K562 (cell line): ENCODE results near the gene ENTPD6. TPM values are rescaled to one million over a fixed set of nuclear protein-coding genes. Genes with fewer than 3 reads are reported as not detected.

ENCODE experiments used
- ATAC-seq: fragments of 200-7000 bp; cut with Tn5 transposase; 3 replicates; pipeline ENCODE4 v1.9.1; 2020; ENCODE audit warnings: moderate library complexity
- BruUV-seq: library from RNA; stranded (reverse); fragments of 400-500 nt; replicated peaks from 2 replicates; lab custom pipeline; 2021; lab: Mats Ljungman, UMichigan
- CTCF ChIA-PET: fragments of 300-600 bp; formaldehyde crosslinking; extraction: SDS; loops from one replicate; lab custom pipeline; 2021; ENCODE audit warnings: low intra/inter-chr PET ratio; lab: Yijun Ruan, JAX
- POLR2A ChIA-PET: fragments of 300-600, 350-650 bp; sonication (Branson Sonifier 250); formaldehyde crosslinking; extraction: SDS; loops from one replicate; lab custom pipeline; 2021; ENCODE audit warnings: antibody characterized with exemption, inconsistent platforms; lab: Yijun Ruan, JAX
- DNase-seq, 4 experiments: peaks; one replicate each; pipeline versions ENCODE4 v3.0.0 to v3.0.0-alpha.2; 2011 to 2018; ENCODE audit warnings: low spot score in 3 of 4, mixed read lengths in 3 of 4; ENCODE audit errors: extremely low read depth in 1 of 4
- FAIRE-seq: peaks from 2 replicates; lab custom pipeline; 2011; peaks lifted over from hg19 to GRCh38; lab: Jason Lieb, UNC
- H2AFZ ChIP-seq: 2 replicates; pipeline ENCODE4 v1.6.0; 2011; ENCODE audit warnings: low read depth, low read length, control low read depth, inconsistent platforms
- H3K27ac ChIP-seq: fragments of 200-600 bp; 3 replicates; pipeline ENCODE4 v1.8.0; 2011; ENCODE audit warnings: low read depth, mild to moderate bottlenecking, control low read depth, inconsistent platforms, low read length, moderate library complexity, mixed read lengths; ENCODE audit errors: extremely low read depth
- H3K27me3 ChIP-seq, 2 experiments: fragments of 300-600 bp in 1 of 2; 2 replicates in 1 of 2; 3 replicates in 1 of 2; pipeline versions ENCODE4 v1.6.0 to v1.8.0; 2011; ENCODE audit warnings: inconsistent platforms in 2 of 2, low read length in 2 of 2, mild to moderate bottlenecking in 1 of 2, mixed read lengths in 1 of 2, moderate library complexity in 1 of 2; ENCODE audit not compliant: control insufficient read depth in 2 of 2, insufficient read depth in 2 of 2
- H3K36me3 ChIP-seq: fragments of 300-600 bp; 3 replicates; pipeline ENCODE4 v1.8.0; 2011; ENCODE audit warnings: mild to moderate bottlenecking, low read length, inconsistent platforms; ENCODE audit not compliant: control insufficient read depth, insufficient read depth
- H3K4me1 ChIP-seq, 2 experiments: fragments of 200-600 bp in 1 of 2; replicated peaks in 1 of 2; 2 replicates in 1 of 2; 3 replicates in 1 of 2; pipeline versions ENCODE4 v1.5.1 to v1.8.0; 2011; ENCODE audit warnings: inconsistent platforms in 2 of 2, low read length in 2 of 2, mild to moderate bottlenecking in 1 of 2, mixed read lengths in 1 of 2, moderate library complexity in 1 of 2; ENCODE audit not compliant: control insufficient read depth in 2 of 2, insufficient read depth in 2 of 2
- H3K4me2 ChIP-seq: 2 replicates; pipeline ENCODE4 v1.6.1; 2011; ENCODE audit warnings: low read length, control low read depth, inconsistent platforms, mixed read lengths; ENCODE audit not compliant: insufficient read depth
- H3K4me3 ChIP-seq: fragments of 200-600 bp; sonication (generic), shearing (Covaris generic); 2 replicates; pipeline ENCODE4 v1.5.1; 2016; ENCODE audit warnings: control low read depth, inconsistent platforms
- H3K79me2 ChIP-seq: fragments of 200-600 bp; 3 replicates; pipeline ENCODE4 v1.8.0; 2011; ENCODE audit warnings: low read length, inconsistent platforms; ENCODE audit not compliant: control insufficient read depth, insufficient read depth
- H3K9ac ChIP-seq, 2 experiments: 2 replicates each; pipeline versions ENCODE4 v1.6.0 to v1.6.1; 2011; ENCODE audit warnings: low read depth in 2 of 2, low read length in 2 of 2, control low read depth in 1 of 2, inconsistent platforms in 1 of 2, mild to moderate bottlenecking in 1 of 2, mixed read lengths in 1 of 2; ENCODE audit not compliant: insufficient read depth in 1 of 2
- H3K9me1 ChIP-seq: one replicate; pipeline ENCODE4 v1.6.0; 2011; ENCODE audit warnings: inconsistent platforms, mild to moderate bottlenecking, low read length, moderate library complexity; ENCODE audit not compliant: control insufficient read depth, insufficient read depth
- H3K9me3 ChIP-seq: replicated peaks from 2 replicates; pipeline ENCODE4 v1.5.1; 2011; ENCODE audit warnings: low read depth, low read length, inconsistent platforms; ENCODE audit not compliant: control insufficient read depth, insufficient read depth
- H4K20me1 ChIP-seq: replicated peaks from 2 replicates; pipeline ENCODE4 v1.6.1; 2011; ENCODE audit warnings: low read length, inconsistent platforms, mixed read lengths; ENCODE audit not compliant: control insufficient read depth, insufficient read depth
- ARID1B ChIP-seq: fragments of 450-650 bp; IDR thresholded peaks from 2 replicates; pipeline ENCODE4 v1.6.1; 2016; ENCODE audit warnings: antibody characterized with exemption, mild to moderate bottlenecking, inconsistent platforms
- CHD2 ChIP-seq: IDR thresholded peaks from 2 replicates; pipeline ENCODE4 v1.6.1; 2011; ENCODE audit warnings: low read depth, low read length
- ETV6 ChIP-seq, 3 experiments: fragments of 150-350 bp in 1 of 3; sonication (generic) in 1 of 3; formaldehyde crosslinking in 1 of 3; IDR thresholded peaks; 2 replicates each; pipeline versions ENCODE4 v1.6.1 to v1.8.0; 2014 to 2022; ENCODE audit warnings: borderline replicate concordance in 2 of 3, low read depth in 2 of 3, antibody characterized with exemption in 1 of 3, low read length in 1 of 3, mild to moderate bottlenecking in 1 of 3, missing genetic modification reagents in 1 of 3
- MEF2D ChIP-seq: conservative IDR thresholded peaks from 2 replicates; pipeline ENCODE4 v1.6.1; 2016; ENCODE audit warnings: low read depth, missing genetic modification characterization, missing compliant biosample characterization
- TARDBP ChIP-seq: fragments of 450-650 bp; IDR thresholded peaks from 2 replicates; pipeline ENCODE4 v1.6.1; 2016
- WGBS: fragments of 100-300 bp; shearing (Covaris generic); methylation state at CpG from one replicate; pipeline ENCODE4 v1.1.6; 2016; ENCODE audit warnings: low coverage, mixed read lengths; ENCODE audit not compliant: insufficient coverage; ENCODE audit errors: missing lambda C conversion rate; 5-methylcytosine and 5-hydroxymethylcytosine counted together
- in situ Hi-C: fragments of 300-500 bp; cut with MboI; formaldehyde crosslinking; loops from 4 replicates; pipeline ENCODE4 v1.15.0; 2018; ENCODE audit warnings: inconsistent platforms, mixed read lengths
- intact Hi-C: fragments of 100-400 bp; cut with micrococcal nuclease; formaldehyde crosslinking; loops from 2 replicates; pipeline ENCODE4 v1.14.2; 2022
- polyA plus RNA-seq, 8 experiments: library from polyadenylated mRNA; depleted of rRNA in 4 of 8; stranded (reverse) in 5 of 8; unstranded in 3 of 8; fragments of >200 nt; fragmentation: Nextera tagmentation in 2 of 8; fragmentation: Illumina TruSeq in 1 of 8; extraction: Ambion mirVana in 2 of 8; extraction: Trizol in 1 of 8; gene quantifications; 2 replicates each; pipeline versions ENCODE4 v1.2.1 to v1.2.3, GENCODE V29; 2011 to 2014; ENCODE audit warnings: inconsistent platforms in 1 of 8, missing spikeins in 1 of 8
- total RNA-seq, 7 experiments: library from RNA; depleted of rRNA in 6 of 7; stranded (reverse); fragments of >200 nt in 6 of 7; fragmentation: Illumina TruSeq in 2 of 7; extraction: Trizol in 2 of 7; gene quantifications; 2 replicates each; pipeline versions ENCODE4 v1.2.1 to v1.2.3, GENCODE V29; 2011 to 2021; ENCODE audit warnings: low replicate concordance in 1 of 7
- TF ChIP-seq, protein P1 (sequence below): IDR thresholded peaks from 2 replicates; pipeline ENCODE4 v1.6.1; 2012; ENCODE audit warnings: low read depth, low read length, improper control_type of control experiment, borderline replicate concordance
- TF ChIP-seq, protein P2 (sequence below): fragments of 450-650 bp; formaldehyde crosslinking; IDR thresholded peaks from 2 replicates; pipeline ENCODE4 v1.4.0; 2020; ENCODE audit warnings: mild to moderate bottlenecking
- TF ChIP-seq, protein P3 (sequence below): fragments of 250-450 bp; sonication (Bioruptor Pico); IDR thresholded peaks from 2 replicates; pipeline ENCODE4 v1.9.0; 2021; ENCODE audit warnings: mild to moderate bottlenecking, inconsistent platforms
- TF ChIP-seq, protein P4 (sequence below): fragments of 250-450 bp; sonication (Bioruptor Pico); IDR thresholded peaks from 2 replicates; pipeline ENCODE4 v1.4.0; 2020; ENCODE audit warnings: mild to moderate bottlenecking, moderate library complexity
- TF ChIP-seq, protein P5 (sequence below): sonication (generic); formaldehyde crosslinking; IDR thresholded peaks from 2 replicates; pipeline ENCODE4 v1.8.1; 2023; ENCODE audit warnings: mild to moderate bottlenecking, missing genetic modification reagents

The ENTPD6 gene
- total and polyA plus RNA-seq, 9 of the 15 experiments (the other 6 are each of a cell fraction or from before 2014, with no cell fraction given) = 0.82 to 36.8 (median 22.4) TPM

DNA sequence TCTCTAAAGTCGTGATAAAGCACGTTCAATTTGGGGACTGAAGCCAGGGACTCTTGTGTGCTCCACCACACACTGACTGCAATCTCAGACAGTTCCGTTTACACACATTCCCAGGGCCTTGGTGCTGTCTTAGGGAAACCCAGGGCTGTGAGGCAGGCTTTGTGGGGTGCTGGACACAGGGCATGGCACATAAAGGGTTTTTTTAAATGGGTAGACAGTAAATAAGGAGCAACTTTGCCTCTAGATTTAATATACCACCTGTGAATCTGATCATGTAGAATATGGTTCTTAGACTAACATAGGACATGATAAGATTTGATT, 2.3 kb downstream of the ENTPD6 start:
- no peak for DNase-seq
- intact Hi-C loops = loop anchor here (5.0 kb wide), 1 partner anchor 49 kb away; the partner anchor contains the start of gene PYGB
- Histone ChIP-seq H3K27ac (no peak overlapping the region), H3K79me2 (peaks cover 30% of the 10 kb centered on the region), H3K9ac (no peak overlapping the region), H3K4me1 (peaks cover 7 to 22% of the 10 kb centered on the region in 2 experiments; a peak in 4 of 5 replicates), H3K9me1 (peaks cover 2% of the 10 kb centered on the region), H3K36me3 (peaks cover 2% of the 10 kb centered on the region; the same call in 1 of the 3 replicates), H3K4me2 (no peak overlapping the region), H3K4me3 (no peak overlapping the region), H3K9me3 (no peaks in the 10 kb centered on the region), H4K20me1 (peaks cover 10% of the 10 kb centered on the region), H2AFZ (no peak overlapping the region), H3K27me3 (no peaks in the 10 kb centered on the region)
- ChIA-PET CTCF (no interaction called here), POLR2A (no interaction called here)
- in situ Hi-C loops = no loop called here
- 71% methylated on average over 3 of the region's 3 CpGs for whole genome bisulfite sequencing
- no peak for FAIRE-seq
- ATAC-seq = no peak
- no TSS peak for BruUV-seq
- TF ChIP-seq ARID1B (no peak), TARDBP (no peak), ETV6 (IDR thresholded peaks at IDR 0.05; ENCODE audit: borderline replicate concordance in 1 of 2, low read depth in 2 of 2, low read length in 1 of 2) (no peak), ETV6 (CRISPR knock-in tag; IDR thresholded peaks at IDR 0.05; ENCODE audit: borderline replicate concordance) (no peak), CHD2 (no peak), MEF2D (tag) (no peak)
- TF ChIP-seq, protein P1, sequence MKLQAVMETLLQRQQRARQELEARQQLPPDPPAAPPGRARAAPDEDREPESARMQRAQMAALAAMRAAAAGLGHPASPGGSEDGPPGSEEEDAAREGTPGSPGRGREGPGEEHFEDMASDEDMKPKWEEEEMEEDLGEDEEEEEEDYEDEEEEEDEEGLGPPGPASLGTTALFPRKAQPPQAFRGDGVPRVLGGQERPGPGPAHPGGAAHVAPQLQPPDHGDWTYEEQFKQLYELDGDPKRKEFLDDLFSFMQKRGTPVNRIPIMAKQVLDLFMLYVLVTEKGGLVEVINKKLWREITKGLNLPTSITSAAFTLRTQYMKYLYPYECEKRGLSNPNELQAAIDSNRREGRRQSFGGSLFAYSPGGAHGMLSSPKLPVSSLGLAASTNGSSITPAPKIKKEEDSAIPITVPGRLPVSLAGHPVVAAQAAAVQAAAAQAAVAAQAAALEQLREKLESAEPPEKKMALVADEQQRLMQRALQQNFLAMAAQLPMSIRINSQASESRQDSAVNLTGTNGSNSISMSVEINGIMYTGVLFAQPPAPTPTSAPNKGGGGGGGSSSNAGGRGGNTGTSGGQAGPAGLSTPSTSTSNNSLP = no peak
- TF ChIP-seq, protein P2, sequence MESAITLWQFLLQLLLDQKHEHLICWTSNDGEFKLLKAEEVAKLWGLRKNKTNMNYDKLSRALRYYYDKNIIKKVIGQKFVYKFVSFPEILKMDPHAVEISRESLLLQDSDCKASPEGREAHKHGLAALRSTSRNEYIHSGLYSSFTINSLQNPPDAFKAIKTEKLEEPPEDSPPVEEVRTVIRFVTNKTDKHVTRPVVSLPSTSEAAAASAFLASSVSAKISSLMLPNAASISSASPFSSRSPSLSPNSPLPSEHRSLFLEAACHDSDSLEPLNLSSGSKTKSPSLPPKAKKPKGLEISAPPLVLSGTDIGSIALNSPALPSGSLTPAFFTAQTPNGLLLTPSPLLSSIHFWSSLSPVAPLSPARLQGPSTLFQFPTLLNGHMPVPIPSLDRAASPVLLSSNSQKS (CRISPR knock-in tag) = no peak
- TF ChIP-seq, protein P3, sequence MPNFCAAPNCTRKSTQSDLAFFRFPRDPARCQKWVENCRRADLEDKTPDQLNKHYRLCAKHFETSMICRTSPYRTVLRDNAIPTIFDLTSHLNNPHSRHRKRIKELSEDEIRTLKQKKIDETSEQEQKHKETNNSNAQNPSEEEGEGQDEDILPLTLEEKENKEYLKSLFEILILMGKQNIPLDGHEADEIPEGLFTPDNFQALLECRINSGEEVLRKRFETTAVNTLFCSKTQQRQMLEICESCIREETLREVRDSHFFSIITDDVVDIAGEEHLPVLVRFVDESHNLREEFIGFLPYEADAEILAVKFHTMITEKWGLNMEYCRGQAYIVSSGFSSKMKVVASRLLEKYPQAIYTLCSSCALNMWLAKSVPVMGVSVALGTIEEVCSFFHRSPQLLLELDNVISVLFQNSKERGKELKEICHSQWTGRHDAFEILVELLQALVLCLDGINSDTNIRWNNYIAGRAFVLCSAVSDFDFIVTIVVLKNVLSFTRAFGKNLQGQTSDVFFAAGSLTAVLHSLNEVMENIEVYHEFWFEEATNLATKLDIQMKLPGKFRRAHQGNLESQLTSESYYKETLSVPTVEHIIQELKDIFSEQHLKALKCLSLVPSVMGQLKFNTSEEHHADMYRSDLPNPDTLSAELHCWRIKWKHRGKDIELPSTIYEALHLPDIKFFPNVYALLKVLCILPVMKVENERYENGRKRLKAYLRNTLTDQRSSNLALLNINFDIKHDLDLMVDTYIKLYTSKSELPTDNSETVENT (CRISPR knock-in tag) = no peak
- TF ChIP-seq, protein P4, sequence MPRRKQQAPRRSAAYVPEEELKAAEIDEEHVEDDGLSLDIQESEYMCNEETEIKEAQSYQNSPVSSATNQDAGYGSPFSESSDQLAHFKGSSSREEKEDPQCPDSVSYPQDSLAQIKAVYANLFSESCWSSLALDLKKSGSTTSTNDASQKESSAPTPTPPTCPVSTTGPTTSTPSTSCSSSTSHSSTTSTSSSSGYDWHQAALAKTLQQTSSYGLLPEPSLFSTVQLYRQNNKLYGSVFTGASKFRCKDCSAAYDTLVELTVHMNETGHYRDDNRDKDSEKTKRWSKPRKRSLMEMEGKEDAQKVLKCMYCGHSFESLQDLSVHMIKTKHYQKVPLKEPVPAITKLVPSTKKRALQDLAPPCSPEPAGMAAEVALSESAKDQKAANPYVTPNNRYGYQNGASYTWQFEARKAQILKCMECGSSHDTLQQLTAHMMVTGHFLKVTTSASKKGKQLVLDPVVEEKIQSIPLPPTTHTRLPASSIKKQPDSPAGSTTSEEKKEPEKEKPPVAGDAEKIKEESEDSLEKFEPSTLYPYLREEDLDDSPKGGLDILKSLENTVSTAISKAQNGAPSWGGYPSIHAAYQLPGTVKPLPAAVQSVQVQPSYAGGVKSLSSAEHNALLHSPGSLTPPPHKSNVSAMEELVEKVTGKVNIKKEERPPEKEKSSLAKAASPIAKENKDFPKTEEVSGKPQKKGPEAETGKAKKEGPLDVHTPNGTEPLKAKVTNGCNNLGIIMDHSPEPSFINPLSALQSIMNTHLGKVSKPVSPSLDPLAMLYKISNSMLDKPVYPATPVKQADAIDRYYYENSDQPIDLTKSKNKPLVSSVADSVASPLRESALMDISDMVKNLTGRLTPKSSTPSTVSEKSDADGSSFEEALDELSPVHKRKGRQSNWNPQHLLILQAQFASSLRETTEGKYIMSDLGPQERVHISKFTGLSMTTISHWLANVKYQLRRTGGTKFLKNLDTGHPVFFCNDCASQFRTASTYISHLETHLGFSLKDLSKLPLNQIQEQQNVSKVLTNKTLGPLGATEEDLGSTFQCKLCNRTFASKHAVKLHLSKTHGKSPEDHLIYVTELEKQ (CRISPR knock-in tag) = no peak
- TF ChIP-seq, protein P5, sequence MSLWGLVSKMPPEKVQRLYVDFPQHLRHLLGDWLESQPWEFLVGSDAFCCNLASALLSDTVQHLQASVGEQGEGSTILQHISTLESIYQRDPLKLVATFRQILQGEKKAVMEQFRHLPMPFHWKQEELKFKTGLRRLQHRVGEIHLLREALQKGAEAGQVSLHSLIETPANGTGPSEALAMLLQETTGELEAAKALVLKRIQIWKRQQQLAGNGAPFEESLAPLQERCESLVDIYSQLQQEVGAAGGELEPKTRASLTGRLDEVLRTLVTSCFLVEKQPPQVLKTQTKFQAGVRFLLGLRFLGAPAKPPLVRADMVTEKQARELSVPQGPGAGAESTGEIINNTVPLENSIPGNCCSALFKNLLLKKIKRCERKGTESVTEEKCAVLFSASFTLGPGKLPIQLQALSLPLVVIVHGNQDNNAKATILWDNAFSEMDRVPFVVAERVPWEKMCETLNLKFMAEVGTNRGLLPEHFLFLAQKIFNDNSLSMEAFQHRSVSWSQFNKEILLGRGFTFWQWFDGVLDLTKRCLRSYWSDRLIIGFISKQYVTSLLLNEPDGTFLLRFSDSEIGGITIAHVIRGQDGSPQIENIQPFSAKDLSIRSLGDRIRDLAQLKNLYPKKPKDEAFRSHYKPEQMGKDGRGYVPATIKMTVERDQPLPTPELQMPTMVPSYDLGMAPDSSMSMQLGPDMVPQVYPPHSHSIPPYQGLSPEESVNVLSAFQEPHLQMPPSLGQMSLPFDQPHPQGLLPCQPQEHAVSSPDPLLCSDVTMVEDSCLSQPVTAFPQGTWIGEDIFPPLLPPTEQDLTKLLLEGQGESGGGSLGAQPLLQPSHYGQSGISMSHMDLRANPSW (CRISPR knock-in tag) = no peak
